GM18951 (cell line): ENCODE results near the gene NELFA.
"Not testable (repeated sequence)": the region's sequence is repeated elsewhere in the genome, so short reads cannot be mapped to it uniquely, and the experiment has no call there.

Experiments used
- POLR2A ChIP-seq: IDR thresholded peaks from 4 replicates; pipeline ENCODE4 v1.6.1; 2011; ENCODE audit warnings: mild to moderate bottlenecking; ENCODE audit not compliant: insufficient read length, insufficient read depth; ENCODE audit errors: extremely low read depth
- in situ Hi-C: fragments of 300-500 bp; cut with MboI; formaldehyde crosslinking; loops from one replicate; pipeline ENCODE4 v1.12.0; 2022; ENCODE audit warnings: low sequenced_read_pairs, mixed read lengths, inconsistent platforms; ENCODE audit not compliant: unreplicated experiment

The NELFA gene

GRCh38 chr4:2015008-2015407 is 6.2 kb upstream of the NELFA start:
- TF ChIP-seq POLR2A: no peak
- in situ Hi-C loops: no loop called here

- in situ Hi-C loops: no loop called here
- TF ChIP-seq POLR2A: no peak
Measured at GRCh38 chr4:2011583-2011982, 2.8 kb upstream of the NELFA start.

- TF ChIP-seq POLR2A: no peak
- in situ Hi-C loops: no loop called here
Measured at GRCh38 chr4:2009651-2010233, 968 bp upstream of the NELFA start.

GRCh38 chr4:2008671-2008920 is 178 bp downstream of the NELFA start:
- in situ Hi-C loops: no loop called here
- TF ChIP-seq POLR2A: no peak

GRCh38 chr4:2007804-2008670 is 737 bp downstream of the NELFA start:
- in situ Hi-C loops: no loop called here
- TF ChIP-seq POLR2A: no peak

- in situ Hi-C loops: no loop called here
- TF ChIP-seq POLR2A: no peak
Measured at GRCh38 chr4:2006956-2007653, 1.7 kb downstream of the NELFA start.

GRCh38 chr4:2006367-2006766 is 2.4 kb downstream of the NELFA start:
- TF ChIP-seq POLR2A: no peak
- in situ Hi-C loops: no loop called here

GRCh38 chr4:2003361-2003760 is 5.4 kb downstream of the NELFA start:
- in situ Hi-C loops: not testable (repeated sequence)

- in situ Hi-C loops: not testable (repeated sequence)
Measured at GRCh38 chr4:1999308-1999707, 9.5 kb downstream of the NELFA start.

- TF ChIP-seq POLR2A: no peak
- in situ Hi-C loops: no loop called here
Measured at GRCh38 chr4:1998296-1998695, 10.5 kb downstream of the NELFA start.

- in situ Hi-C loops: no loop called here
Measured at GRCh38 chr4:1997712-1998111, 11.1 kb downstream of the NELFA start.

GRCh38 chr4:1996866-1997611 is 11.7 kb downstream of the NELFA start:
- TF ChIP-seq POLR2A: no peak
- in situ Hi-C loops: no loop called here

More at GRCh38 chr4:1997712-1998111, 11.1 kb downstream of the NELFA start:
- no peak for TF ChIP-seq POLR2A

- no peak for TF ChIP-seq POLR2A
- in situ Hi-C loops: no loop called here
Measured at GRCh38 chr4:1994938-1995337, 13.8 kb downstream of the NELFA start.

GRCh38 chr4:1993718-1994516 is 14.9 kb downstream of the NELFA start:
- in situ Hi-C loops: not testable (repeated sequence)
